ENCODE data around the gene CDK2. TPM values are rescaled to one million over a fixed set of nuclear protein-coding genes. Genes with fewer than 3 reads are reported as not detected.

The CDK2 gene
- total and polyA plus RNA-seq, 9 of the 15 experiments (the other 6 are each of a cell fraction or from before 2014, with no cell fraction given): 17.4 to 213 (median 109) TPM

DNA sequence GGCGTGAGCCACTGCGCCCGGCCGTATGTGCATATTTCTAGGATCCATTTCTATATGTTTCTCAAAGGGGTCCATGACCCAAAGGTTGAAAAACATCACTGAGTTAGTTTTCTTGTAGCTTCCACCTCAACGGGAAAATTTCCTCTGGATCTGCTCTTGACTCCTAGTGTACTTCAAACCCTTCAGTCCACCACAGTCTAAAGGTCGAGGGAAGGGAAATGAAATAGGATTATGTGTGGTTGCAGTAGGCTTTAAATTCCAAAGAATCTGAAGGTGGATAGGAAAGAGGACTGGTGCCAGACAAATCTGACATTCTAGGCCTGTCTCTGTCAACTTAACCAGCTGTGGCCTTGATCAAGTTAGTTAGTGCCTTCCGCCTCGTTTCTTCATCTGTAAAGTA, 28.7 kb downstream of the CDK2 start (continued):
- TF ChIP-seq RERE (CRISPR knock-in tag; IDR thresholded peaks at IDR 0.05; ENCODE audit: borderline replicate concordance) (no peak), ZNF77 (CRISPR knock-in tag; IDR thresholded peaks at IDR 0.05) (no peak), CSDE1 (IDR thresholded peaks at IDR 0.05) (no peak), EWSR1 (IDR thresholded peaks at IDR 0.05; ENCODE audit: borderline replicate concordance, low read depth, partially characterized antibody) (no peak)
